Endodermal cell (in vitro differentiated cells): ENCODE measurements around the gene RPS26. TPM values are rescaled to one million over a fixed set of nuclear protein-coding genes. Genes with fewer than 3 reads are reported as not detected.

ENCODE experiments used
- DNase-seq: peaks from one replicate; pipeline ENCODE4 v3.0.0-alpha.2; 2017
- H3K27ac ChIP-seq: 2 replicates; pipeline ENCODE4 v1.5.1; 2013; ENCODE audit warnings: mild to moderate bottlenecking, low read depth, low read length, moderate library complexity
- H3K27me3 ChIP-seq: 2 replicates; pipeline ENCODE4 v1.6.1; 2013; ENCODE audit warnings: mild to moderate bottlenecking, low read length, moderate library complexity; ENCODE audit not compliant: insufficient read depth, control insufficient read depth, poor library complexity, severe bottlenecking
- H3K36me3 ChIP-seq: 2 replicates; pipeline ENCODE4 v1.7.0; 2013; ENCODE audit warnings: mild to moderate bottlenecking, low read length, moderate library complexity; ENCODE audit not compliant: control insufficient read depth, insufficient read depth
- H3K4me1 ChIP-seq: one replicate; pipeline ENCODE4 v1.7.0; 2013; ENCODE audit warnings: low read length; ENCODE audit not compliant: control insufficient read depth, insufficient read depth
- H3K4me3 ChIP-seq: 2 replicates; pipeline ENCODE4 v1.5.1; 2013; ENCODE audit warnings: mild to moderate bottlenecking, low read length, moderate library complexity
- H3K9ac ChIP-seq: 2 replicates; pipeline ENCODE4 v1.6.1; 2013; ENCODE audit warnings: mild to moderate bottlenecking, low read length, moderate library complexity; ENCODE audit not compliant: poor library complexity, severe bottlenecking; ENCODE audit errors: extremely low read depth
- H3K9me3 ChIP-seq: 2 replicates; pipeline ENCODE4 v1.6.1; 2013; ENCODE audit warnings: mild to moderate bottlenecking, low read length, moderate library complexity; ENCODE audit not compliant: control insufficient read depth
- H3K27ac Mint-ChIP-seq: 2 replicates; pipeline ENCODE4 v1.8.0; 2020; ENCODE audit warnings: mixed read lengths
- H3K27me3 Mint-ChIP-seq: 2 replicates; pipeline ENCODE4 v1.8.0; 2021; ENCODE audit warnings: mild to moderate bottlenecking, mixed read lengths; ENCODE audit not compliant: insufficient read depth
- H3K36me3 Mint-ChIP-seq: 2 replicates; pipeline ENCODE4 v1.8.0; 2020; ENCODE audit warnings: low read depth, mixed read lengths
- H3K4me1 Mint-ChIP-seq: 2 replicates; pipeline ENCODE4 v1.8.0; 2020; ENCODE audit warnings: mixed read lengths
- H3K4me3 Mint-ChIP-seq: 2 replicates; pipeline ENCODE4 v1.8.0; 2020; ENCODE audit warnings: mild to moderate bottlenecking, moderate library complexity, mixed read lengths
- H3K9me3 Mint-ChIP-seq: 2 replicates; pipeline ENCODE4 v1.8.0; 2020; ENCODE audit warnings: mild to moderate bottlenecking, mixed read lengths
- CTCF ChIP-seq: fragments of 200-600 bp; sonication (generic); conservative IDR thresholded peaks from 2 replicates; pipeline ENCODE4 v1.5.0; 2021; ENCODE audit warnings: antibody characterized with exemption, mild to moderate bottlenecking
- WGBS, 2 experiments: methylation state at CpG; one replicate each; pipeline versions ENCODE4 v1.1.5 to v1.1.7; 2013; ENCODE audit warnings: missing lambda C conversion rate in 2 of 2, mixed read lengths in 1 of 2; ENCODE audit not compliant: insufficient coverage in 1 of 2, insufficient read length in 1 of 2; 5-methylcytosine and 5-hydroxymethylcytosine counted together
- total RNA-seq, 2 donors: library from RNA; stranded (reverse); fragmentation: NEBNext Ultra II Directional in 1 of 2; extraction: Animal tissue kit (Norgen Biotek cat#: 25700) in 1 of 2; gene quantifications; 2 replicates in 1 of 2; 3 replicates in 1 of 2; pipeline ENCODE4 v1.2.1, GENCODE V29; 2021

Gene RPS26
- total RNA-seq, 2 donors from 2014 or later = 35.8 to 58.6 TPM

- Histone ChIP-seq H3K27ac (no peak overlapping the region), H3K4me1 (no peaks in the 10 kb centered on the region), H3K27me3 (no peaks in the 10 kb centered on the region), H3K9me3 (no peaks in the 10 kb centered on the region), H3K4me3 (no peak overlapping the region), H3K36me3 (no peaks in the 10 kb centered on the region), H3K9ac (no peak overlapping the region)
- Mint-ChIP-seq H3K27me3 (no peaks in the 10 kb centered on the region), H3K4me1 (no peaks in the 10 kb centered on the region), H3K4me3 (no peak overlapping the region), H3K9me3 (no peaks in the 10 kb centered on the region), H3K27ac (peak overlapping the region; percentile 24), H3K36me3 (no peaks in the 10 kb centered on the region)
- DNase-seq = no peak
- WGBS, 2 experiments = 42 to 72% methylated on average over 2 to 5 of the region's 5 CpGs
- TF ChIP-seq CTCF = no peak
Observed at GRCh38 chr12:56061982-56062381, 20.3 kb downstream of the RPS26 start.

GRCh38 chr12:56062996-56063395, 21.3 kb downstream of the RPS26 start:
- Histone ChIP-seq H3K27ac (no peak overlapping the region), H3K27me3 (no peaks in the 10 kb centered on the region), H3K9ac (no peak overlapping the region), H3K9me3 (no peaks in the 10 kb centered on the region), H3K4me3 (no peak overlapping the region), H3K4me1 (no peaks in the 10 kb centered on the region), H3K36me3 (no peaks in the 10 kb centered on the region)
- DNase-seq = no peak
- no peak overlapping the region for H3K4me3 Mint-ChIP-seq
- no peaks in the 10 kb centered on the region for H3K27me3 Mint-ChIP-seq
- no peaks in the 10 kb centered on the region for H3K36me3 Mint-ChIP-seq
- no peaks in the 10 kb centered on the region for H3K4me1 Mint-ChIP-seq
- no peak overlapping the region for H3K27ac Mint-ChIP-seq
- H3K9me3 Mint-ChIP-seq = no peaks in the 10 kb centered on the region
- no peak for TF ChIP-seq CTCF

- H3K4me3 ChIP-seq = no peak overlapping the region
- no peaks in the 10 kb centered on the region for H3K27me3 Mint-ChIP-seq
- WGBS, 2 experiments = 80 to 94% methylated on average over 4 of the region's 4 CpGs
- no peaks in the 10 kb centered on the region for H3K36me3 ChIP-seq
- no peak for DNase-seq
- H3K4me3 Mint-ChIP-seq = no peak overlapping the region
- H3K27ac ChIP-seq = no peak overlapping the region
- no peak for TF ChIP-seq CTCF
- H3K27me3 ChIP-seq = no peaks in the 10 kb centered on the region
- H3K36me3 Mint-ChIP-seq = no peaks in the 10 kb centered on the region
- H3K9me3 ChIP-seq = no peaks in the 10 kb centered on the region
- no peaks in the 10 kb centered on the region for H3K4me1 ChIP-seq
- H3K9ac ChIP-seq = no peak overlapping the region
- peaks cover 4% of the 10 kb centered on the region for H3K9me3 Mint-ChIP-seq
- no peaks in the 10 kb centered on the region for H3K4me1 Mint-ChIP-seq
- H3K27ac Mint-ChIP-seq = no peak overlapping the region
Observed at GRCh38 chr12:56071648-56072047, 29.9 kb downstream of the RPS26 start.
